Ovary (tissue), 9 donors: ENCODE results near the gene DDIT4. TPM values are rescaled to one million over a fixed set of nuclear protein-coding genes. Genes with fewer than 3 reads are reported as not detected.
A peak's percentile ranks its signal among the peaks of the same experiment; 100 is the strongest.

Experiments
- DNase-seq, 5 donors: peaks; one replicate each; pipeline ENCODE4 v3.0.0-alpha.2; 2019 to 2020
- H3K27ac ChIP-seq, 2 donors: fragments of 200-600 bp; one replicate each; pipeline versions ENCODE4 v1.5.1 to v1.8.0; 2019 to 2022
- H3K27me3 ChIP-seq: fragments of 200-600 bp; one replicate; pipeline ENCODE4 v1.8.0; 2022
- H3K36me3 ChIP-seq: fragments of 200-600 bp; sonication (generic); one replicate; pipeline ENCODE4 v1.5.1; 2019
- H3K4me1 ChIP-seq: one replicate; pipeline ENCODE4 v1.8.1; 2013; ENCODE audit warnings: mild to moderate bottlenecking, moderate library complexity; ENCODE audit not compliant: insufficient read depth
- H3K4me3 ChIP-seq: fragments of 200-600 bp; sonication (generic); one replicate; pipeline ENCODE4 v1.5.1; 2017
- H3K9me3 ChIP-seq, 2 donors: fragments of 200-600 bp in 1 of 2; sonication (generic) in 1 of 2; one replicate each; pipeline versions ENCODE4 v1.5.1 to v1.8.1; 2013 to 2019; ENCODE audit warnings: mild to moderate bottlenecking in 1 of 2, moderate library complexity in 1 of 2
- CTCF ChIP-seq, 3 donors: fragments of 450-650 bp in 2 of 3; fragments of 200-600 bp in 1 of 3; IDR thresholded peaks; one replicate each; pipeline versions ENCODE4 v1.5.1 to v1.8.0; 2016 to 2022; ENCODE audit warnings: antibody characterized with exemption in 3 of 3, mild to moderate bottlenecking in 1 of 3
- EP300 ChIP-seq: sonication (generic); formaldehyde crosslinking; IDR thresholded peaks from one replicate; pipeline ENCODE4 v1.6.1; 2017; ENCODE audit warnings: antibody characterized with exemption
- POLR2A ChIP-seq: fragments of 450-650 bp; IDR thresholded peaks from one replicate; pipeline ENCODE4 v1.6.1; 2017; ENCODE audit warnings: antibody characterized with exemption, mild to moderate bottlenecking, moderate library complexity
- WGBS, 3 donors: extraction: QIAGEN DNeasy Blood & Tissue Kit in 1 of 3; methylation state at CpG; one replicate each; pipeline versions ENCODE4 v1.1.5 to v1.1.7; 2013 to 2017; 5-methylcytosine and 5-hydroxymethylcytosine counted together
- intact Hi-C, 4 donors: fragments of 100-400 bp; cut with DNase I; formaldehyde crosslinking; loops; one replicate each; pipeline versions ENCODE4 v1.11.0 to v1.15.1; 2022 to 2023
- polyA plus RNA-seq, 2 donors: library from polyadenylated mRNA; stranded (reverse); fragments of 200-250 nt in 1 of 2; fragments of 350-450 nt in 1 of 2; fragmentation: Illumina TruSeq in 1 of 2; extraction: RNeasy Lipid Tissue Mini Kit (QIAGEN cat#74804) in 1 of 2; gene quantifications; one replicate each; pipeline ENCODE4 v1.2.3, GENCODE V29; 2013 to 2014
- total RNA-seq, 7 donors: library from RNA; depleted of rRNA in 2 of 7; stranded (reverse); fragments of >200 nt in 2 of 7; fragmentation: NEBNext Ultra II Directional in 3 of 7; extraction: Animal tissue kit (Norgen Biotek cat#: 25700) in 3 of 7; gene quantifications; one replicate each; pipeline versions ENCODE4 v1.1.0 to v1.2.4, GENCODE V29; 2016 to 2023
- donor health status: DM: no; HTN: no; CAD: no; lungs with moderate emphysema.
- donor health status: DM: no; HTN: no; CAD: no.
- donor health status: Bipolar disorder and iron deficiency.
- donor health status: DM: yes; HTN: yes; CAD: no.
- donor health status: DM: no; HTN: no; CAD: no.
- donor health status: DM: yes; HTN: yes; CAD: no.

DDIT4 gene
- total and polyA plus RNA-seq, 9 donors, result 46.6 to 1,952 (median 524) TPM

DNA sequence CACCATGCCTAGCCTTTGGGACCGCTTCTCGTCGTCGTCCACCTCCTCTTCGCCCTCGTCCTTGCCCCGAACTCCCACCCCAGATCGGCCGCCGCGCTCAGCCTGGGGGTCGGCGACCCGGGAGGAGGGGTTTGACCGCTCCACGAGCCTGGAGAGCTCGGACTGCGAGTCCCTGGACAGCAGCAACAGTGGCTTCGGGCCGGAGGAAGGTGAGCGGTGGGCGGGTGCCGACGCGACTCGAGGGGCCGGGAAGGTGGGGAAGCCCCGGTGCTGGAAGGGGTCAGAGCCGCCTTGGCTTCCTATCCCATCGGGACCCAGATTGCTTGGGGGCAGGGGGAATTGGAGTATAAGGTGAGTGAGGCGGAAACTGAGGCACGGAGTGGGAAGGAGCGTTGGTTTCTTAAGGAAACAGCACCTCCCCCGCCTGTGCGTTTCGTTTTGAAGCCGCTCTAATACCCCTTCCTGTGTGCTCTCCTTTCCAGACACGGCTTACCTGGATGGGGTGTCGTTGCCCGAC lies 547 bp downstream of the DDIT4 start:
- peak overlapping the region; percentile 77 for H3K4me3 ChIP-seq
- intact Hi-C loops, result loop anchor here in 3 of 4 donors (1.0 to 10.0 kb wide), 4 partner anchors 51 to 63 kb away; partner anchors contain the start of genes ANAPC16 (in 1 of the 3) and ASCC1 (in 1 of the 3)
- no peaks in the 10 kb centered on the region for H3K27me3 ChIP-seq
- H3K36me3 ChIP-seq, result no peaks in the 10 kb centered on the region
- DNase-seq, result peak in 2 of 5 donors; percentile 63 to 65
- H3K27ac ChIP-seq, result peak overlapping the region; percentile 89 to 92
- TF ChIP-seq EP300 (no peak), CTCF (IDR thresholded peaks at IDR 0.05) (no peak), POLR2A (no peak)
- H3K9me3 ChIP-seq, result no peaks in the 10 kb centered on the region
- 1% methylated on average over 40 of the region's 40 CpGs for WGBS, 3 donors
- H3K4me1 ChIP-seq, result peaks cover 6% of the 10 kb centered on the region

DNA sequence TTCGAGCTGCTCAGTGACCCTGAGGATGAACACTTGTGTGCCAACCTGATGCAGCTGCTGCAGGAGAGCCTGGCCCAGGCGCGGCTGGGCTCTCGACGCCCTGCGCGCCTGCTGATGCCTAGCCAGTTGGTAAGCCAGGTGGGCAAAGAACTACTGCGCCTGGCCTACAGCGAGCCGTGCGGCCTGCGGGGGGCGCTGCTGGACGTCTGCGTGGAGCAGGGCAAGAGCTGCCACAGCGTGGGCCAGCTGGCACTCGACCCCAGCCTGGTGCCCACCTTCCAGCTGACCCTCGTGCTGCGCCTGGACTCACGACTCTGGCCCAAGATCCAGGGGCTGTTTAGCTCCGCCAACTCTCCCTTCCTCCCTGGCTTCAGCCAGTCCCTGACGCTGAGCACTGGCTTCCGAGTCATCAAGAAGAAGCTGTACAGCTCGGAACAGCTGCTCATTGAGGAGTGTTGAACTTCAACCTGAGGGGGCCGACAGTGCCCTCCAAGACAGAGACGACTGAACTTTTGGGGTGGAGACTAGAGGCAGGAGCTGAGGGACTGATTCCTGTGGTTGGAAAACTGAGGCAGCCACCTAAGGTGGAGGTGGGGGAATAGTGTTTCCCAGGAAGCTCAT lies 1.1 kb downstream of the DDIT4 start:
- TF ChIP-seq EP300, result no peak
- TF ChIP-seq POLR2A, result peak; percentile 19
- TF ChIP-seq CTCF (IDR thresholded peaks at IDR 0.05), result peak; percentile 28 to 81 (median 67)
- Histone ChIP-seq H3K36me3 (no peaks in the 10 kb centered on the region), H3K9me3 (no peaks in the 10 kb centered on the region), H3K4me1 (peaks cover 6% of the 10 kb centered on the region), H3K4me3 (peak overlapping the region; percentile 77), H3K27me3 (no peaks in the 10 kb centered on the region), H3K27ac (peak overlapping the region; percentile 89 to 92)
- intact Hi-C loops, result loop anchor here in 3 of 4 donors (1.0 to 10.0 kb wide), 4 partner anchors 50 to 62 kb away; partner anchors contain the start of genes ANAPC16 (in 1 of the 3) and ASCC1 (in 1 of the 3)
- 5 to 9% (median 6%) methylated on average over 19 to 26 of the region's 26 CpGs for WGBS, 3 donors
- peak; percentile 77 to 87 (median 82) for DNase-seq

- WGBS, 3 donors, result 8 to 16% (median 9%) methylated on average over 12 of the region's 12 CpGs
- Histone ChIP-seq H3K4me1 (peaks cover 6% of the 10 kb centered on the region), H3K36me3 (no peaks in the 10 kb centered on the region), H3K9me3 (no peaks in the 10 kb centered on the region), H3K27ac (peak overlapping the region; percentile 89 to 92), H3K27me3 (no peaks in the 10 kb centered on the region), H3K4me3 (peak overlapping the region; percentile 77)
- peak; percentile 46 to 69 (median 56) for DNase-seq
- TF ChIP-seq POLR2A, result peak; percentile 36
- TF ChIP-seq CTCF (IDR thresholded peaks at IDR 0.05), result no peak
- intact Hi-C loops, result loop anchor here in 2 of 4 donors (2.0 to 10.0 kb wide), 3 partner anchors 19 to 53 kb away; no protein-coding TSS in a partner anchor
Measured at GRCh38 chr10:72275351-72276012, 1.8 kb downstream of the DDIT4 start.

DNA sequence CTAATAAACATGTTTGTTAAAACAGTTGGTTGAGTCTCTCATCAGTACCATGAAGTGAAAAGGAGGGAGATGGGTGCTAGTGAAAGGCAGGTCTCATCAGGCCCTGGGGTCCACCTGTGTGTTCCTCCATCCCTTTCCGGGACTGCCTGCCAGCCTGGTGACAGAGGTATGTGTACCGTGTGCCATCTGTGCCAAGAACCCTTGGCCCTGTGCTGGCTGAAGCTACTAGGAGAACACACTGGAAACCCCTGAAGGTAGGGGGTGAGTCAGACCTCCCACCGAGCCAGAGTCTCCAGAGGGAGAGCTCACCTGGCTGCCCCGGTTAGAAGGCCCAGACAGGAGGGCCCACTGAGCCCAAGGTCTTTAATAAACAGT lies 2.3 kb downstream of the DDIT4 start:
- no peaks in the 10 kb centered on the region for H3K9me3 ChIP-seq
- peak overlapping the region; percentile 77 for H3K4me3 ChIP-seq
- DNase-seq, result peak in 4 of 5 donors; percentile 54 to 63 (median 59)
- no peaks in the 10 kb centered on the region for H3K36me3 ChIP-seq
- peaks cover 6% of the 10 kb centered on the region for H3K4me1 ChIP-seq
- H3K27me3 ChIP-seq, result no peaks in the 10 kb centered on the region
- intact Hi-C loops, result loop anchor here in 2 of 4 donors (2.0 to 10.0 kb wide), 2 partner anchors 19 to 49 kb away; no protein-coding TSS in a partner anchor
- TF ChIP-seq POLR2A (no peak), CTCF (IDR thresholded peaks at IDR 0.05) (no peak), EP300 (no peak)
- H3K27ac ChIP-seq, result peak overlapping the region; percentile 89 to 92
- WGBS, 3 donors, result 40 to 56% (median 45%) methylated on average over 4 of the region's 4 CpGs
